CD4-positive, alpha-beta T cell treated with Interleukin-17A for 4 hours (primary cell): ENCODE results near the gene TNFRSF19.

Experiments
- DNase-seq: peaks from one replicate; pipeline ENCODE4 v3.0.0-alpha.2; 2020; ENCODE audit warnings: mixed read lengths

Gene TNFRSF19

DNA sequence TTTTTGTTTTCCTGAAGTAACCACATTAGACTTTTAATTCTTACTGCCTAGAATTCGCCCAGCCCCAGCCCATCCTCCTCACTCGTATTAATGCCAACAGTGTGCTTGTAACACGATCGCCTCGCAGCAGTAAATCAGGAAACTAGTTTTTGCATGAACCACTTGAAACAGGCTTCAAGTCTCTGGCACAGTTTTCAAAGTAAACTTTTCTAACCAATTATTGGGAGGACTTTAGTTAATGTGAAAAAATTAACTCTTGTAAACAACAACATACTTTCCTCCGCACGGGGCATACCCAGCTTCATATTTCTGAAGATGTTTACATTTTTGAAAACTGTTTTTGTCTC, 39.2 kb downstream of the TNFRSF19 start:
- DNase-seq: no peak

DNA sequence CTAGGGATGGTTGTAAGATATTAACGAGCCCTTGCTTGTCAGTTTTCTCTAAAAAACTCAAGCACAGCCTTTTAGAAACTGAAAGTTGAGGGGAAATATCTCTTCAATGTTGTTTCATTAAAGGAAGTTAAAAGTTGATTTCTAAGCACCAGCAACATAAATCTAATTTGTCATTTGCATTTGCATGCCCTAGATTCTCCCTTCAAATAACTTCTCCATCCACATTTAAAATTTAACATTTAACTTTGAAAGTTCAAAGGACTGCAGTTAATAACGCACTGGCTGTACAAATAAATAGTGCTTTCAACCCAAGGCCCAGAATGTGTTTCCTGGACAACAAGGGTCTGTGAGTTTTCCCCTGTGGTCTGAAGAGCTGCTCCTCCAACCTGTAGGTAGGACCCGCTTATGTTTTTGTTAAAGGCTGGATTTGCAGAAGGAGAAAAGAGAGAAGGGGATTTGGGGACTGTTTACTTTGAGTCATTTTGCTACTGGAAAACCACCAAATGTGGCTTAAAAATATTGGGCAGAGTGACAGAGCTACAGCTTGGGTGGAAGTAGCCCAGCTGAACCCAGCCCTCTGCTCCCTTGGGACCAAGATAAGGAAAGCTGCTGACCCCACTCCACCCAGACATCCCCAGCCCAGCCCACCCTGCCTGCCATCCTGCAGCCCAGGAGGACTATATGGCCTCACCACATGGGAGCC, 39.8 kb downstream of the TNFRSF19 start:
- no peak for DNase-seq

DNA sequence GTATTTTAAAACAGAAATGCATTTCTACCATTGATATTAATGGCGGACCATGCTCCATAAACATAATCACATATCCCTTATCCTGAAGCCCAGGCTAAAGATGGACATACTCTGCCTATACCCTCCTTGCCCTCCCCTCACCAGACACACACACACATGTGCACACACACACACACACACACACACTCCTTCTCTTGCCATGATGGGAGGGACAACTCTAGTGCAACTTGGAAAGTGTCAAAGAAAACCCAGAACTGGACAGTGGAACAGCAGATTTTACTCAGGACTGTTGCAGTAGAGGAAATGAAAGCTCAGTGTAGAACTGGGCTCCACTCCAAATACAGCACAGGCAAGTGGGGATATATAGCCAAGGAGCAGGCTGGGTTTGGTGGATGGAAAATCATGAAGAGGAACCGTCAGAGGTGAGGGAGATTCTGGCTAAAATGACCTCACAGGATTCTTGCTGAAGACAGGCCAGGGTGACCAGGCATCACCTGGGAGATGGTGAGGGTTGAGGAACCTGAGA, 40.8 kb downstream of the TNFRSF19 start:
- no peak for DNase-seq

DNA sequence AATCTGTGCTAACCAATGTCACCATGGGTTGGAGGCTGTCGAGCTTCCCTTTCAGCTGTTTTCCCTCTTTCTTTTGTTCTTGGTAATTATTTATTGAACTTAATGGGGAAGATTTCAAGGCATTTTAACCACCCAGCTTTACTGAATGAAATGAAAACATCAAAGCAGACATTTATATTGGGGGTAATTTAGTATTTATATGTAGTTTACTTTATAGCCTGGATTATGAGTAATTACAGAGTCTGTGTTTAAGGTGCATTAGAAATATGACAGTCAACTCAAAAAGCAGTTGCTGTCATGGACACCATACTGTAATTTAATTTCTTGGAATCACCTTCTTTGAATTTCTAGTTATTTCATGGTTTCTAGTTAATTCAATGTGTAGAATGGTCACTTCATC, 42.0 kb downstream of the TNFRSF19 start:
- no peak for DNase-seq

DNA sequence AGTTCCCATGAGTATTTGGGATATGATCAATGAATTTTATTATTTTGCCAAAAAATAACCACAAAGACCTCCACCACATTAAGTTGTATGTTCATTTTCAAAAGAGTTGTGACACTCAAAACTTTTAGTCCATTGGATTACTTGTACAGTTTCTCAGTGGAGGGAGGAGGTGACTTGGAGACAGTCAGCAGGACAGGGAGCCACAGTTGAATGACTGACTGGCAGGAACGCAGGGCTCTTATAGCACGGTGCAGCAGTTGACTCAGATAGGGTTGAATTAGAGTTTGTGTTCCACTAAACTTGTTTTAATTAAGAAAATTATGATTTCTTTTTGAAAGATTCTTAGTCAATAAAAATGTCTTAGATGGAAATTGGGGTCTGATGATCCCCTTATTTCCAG, 42.5 kb downstream of the TNFRSF19 start:
- no peak for DNase-seq

DNA sequence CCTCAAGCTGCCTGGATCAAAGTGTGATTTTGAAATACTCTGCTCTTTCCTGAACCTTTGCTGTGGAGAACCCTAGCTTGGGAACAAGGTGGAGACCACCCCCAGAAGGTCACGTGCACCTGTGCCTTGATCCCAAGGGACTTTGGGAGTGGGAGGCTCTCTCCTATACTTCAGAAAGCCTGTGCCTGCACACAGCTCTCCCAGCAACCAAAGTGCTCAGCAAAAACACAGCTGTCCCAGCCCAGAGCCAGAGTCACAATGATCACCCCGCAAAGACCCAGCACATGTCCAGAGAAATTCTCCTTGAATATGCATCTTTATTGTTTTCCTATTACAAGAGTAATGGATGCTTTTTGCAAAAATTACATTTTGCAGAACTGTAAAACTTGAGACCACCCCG, 43.4 kb downstream of the TNFRSF19 start:
- DNase-seq: no peak

DNA sequence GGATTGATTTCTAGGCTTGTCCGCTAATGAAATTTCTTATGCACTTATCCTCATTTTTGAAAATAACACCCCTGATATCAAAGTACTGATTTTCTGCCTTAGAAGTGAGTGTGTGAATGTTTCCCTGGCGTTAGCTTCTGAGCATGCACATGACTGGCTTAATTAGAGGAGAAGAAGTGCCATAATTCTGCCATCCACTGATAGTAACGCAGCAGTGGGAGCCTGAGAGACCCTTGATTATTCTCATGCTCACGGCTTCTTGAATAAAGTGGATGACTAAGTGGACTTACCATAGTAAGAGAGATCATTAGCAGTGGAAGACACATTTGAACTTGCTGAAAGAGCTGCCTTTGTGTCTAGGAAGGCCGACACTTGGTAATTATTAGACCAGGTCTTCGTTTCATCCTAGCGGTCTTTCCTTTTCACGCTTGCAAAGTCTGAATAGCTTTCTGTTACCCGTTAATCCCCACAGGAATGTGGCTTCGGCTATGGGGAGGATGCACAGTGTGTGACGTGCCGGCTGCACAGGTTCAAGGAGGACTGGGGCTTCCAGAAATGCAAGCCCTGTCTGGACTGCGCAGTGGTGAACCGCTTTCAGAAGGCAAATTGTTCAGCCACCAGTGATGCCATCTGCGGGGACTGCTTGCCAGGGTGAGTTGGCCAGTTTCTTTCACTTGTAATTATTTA, 45.3 kb downstream of the TNFRSF19 start:
- DNase-seq: no peak

DNA sequence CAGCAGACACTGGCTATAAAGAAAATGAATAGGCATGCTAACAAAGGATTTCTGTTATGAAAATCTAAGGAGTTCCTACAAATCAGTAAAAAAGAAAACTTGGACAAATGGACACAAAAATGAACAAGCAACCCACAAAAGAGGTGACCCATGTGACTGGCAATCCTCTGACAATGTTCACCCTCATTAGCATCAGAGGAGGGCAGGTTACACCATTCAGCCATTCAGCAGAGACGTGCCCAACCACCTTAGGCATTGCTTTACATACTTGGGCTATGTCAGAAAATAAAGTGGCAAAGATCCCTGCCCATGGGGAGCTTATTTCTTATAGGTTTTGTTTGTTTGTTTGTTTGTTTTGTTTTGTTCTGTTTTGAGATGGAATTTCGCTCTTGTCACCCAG, 46.0 kb downstream of the TNFRSF19 start:
- DNase-seq: no peak

DNA sequence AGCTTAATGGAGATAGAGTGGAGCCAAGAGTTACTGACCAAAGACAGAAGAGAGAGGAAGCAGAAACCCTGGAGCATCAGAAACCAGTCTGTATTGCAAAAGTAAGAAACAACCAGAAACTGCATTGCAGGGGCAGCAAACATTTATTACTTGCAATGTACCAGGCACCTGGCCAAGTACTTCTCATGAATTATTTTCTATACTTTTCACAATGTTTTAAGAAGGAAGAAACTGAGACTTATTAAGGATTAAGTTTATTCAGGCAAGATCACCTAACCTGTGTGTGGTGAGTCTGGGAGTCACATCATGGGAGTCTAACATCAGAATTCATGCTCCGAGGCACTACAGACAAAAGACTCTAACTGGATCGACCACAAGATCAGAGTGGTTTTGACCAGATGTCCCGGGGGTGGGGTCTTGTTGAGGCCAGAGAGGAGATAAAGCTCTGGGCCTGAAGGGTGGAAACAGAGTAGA, 47.4 kb downstream of the TNFRSF19 start:
- no peak for DNase-seq

DNA sequence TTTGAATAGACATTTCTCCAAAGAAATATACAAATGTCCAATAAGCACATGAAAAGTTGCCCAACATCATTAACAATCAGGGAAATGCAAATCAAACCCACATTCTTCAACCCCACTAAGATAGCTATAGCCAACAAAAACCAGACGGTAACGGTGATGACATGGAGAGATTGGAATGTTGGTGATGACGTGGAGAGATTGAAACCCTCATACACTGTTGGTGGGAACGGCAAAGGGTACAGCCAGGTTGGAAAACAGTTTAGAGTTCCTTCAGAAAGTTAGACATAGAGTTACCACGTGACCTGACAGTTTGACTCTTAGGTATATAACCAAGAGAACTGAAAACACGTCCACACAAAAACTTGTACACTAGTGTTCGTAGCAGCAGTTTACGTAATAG, 48.1 kb downstream of the TNFRSF19 start:
- no peak for DNase-seq

DNA sequence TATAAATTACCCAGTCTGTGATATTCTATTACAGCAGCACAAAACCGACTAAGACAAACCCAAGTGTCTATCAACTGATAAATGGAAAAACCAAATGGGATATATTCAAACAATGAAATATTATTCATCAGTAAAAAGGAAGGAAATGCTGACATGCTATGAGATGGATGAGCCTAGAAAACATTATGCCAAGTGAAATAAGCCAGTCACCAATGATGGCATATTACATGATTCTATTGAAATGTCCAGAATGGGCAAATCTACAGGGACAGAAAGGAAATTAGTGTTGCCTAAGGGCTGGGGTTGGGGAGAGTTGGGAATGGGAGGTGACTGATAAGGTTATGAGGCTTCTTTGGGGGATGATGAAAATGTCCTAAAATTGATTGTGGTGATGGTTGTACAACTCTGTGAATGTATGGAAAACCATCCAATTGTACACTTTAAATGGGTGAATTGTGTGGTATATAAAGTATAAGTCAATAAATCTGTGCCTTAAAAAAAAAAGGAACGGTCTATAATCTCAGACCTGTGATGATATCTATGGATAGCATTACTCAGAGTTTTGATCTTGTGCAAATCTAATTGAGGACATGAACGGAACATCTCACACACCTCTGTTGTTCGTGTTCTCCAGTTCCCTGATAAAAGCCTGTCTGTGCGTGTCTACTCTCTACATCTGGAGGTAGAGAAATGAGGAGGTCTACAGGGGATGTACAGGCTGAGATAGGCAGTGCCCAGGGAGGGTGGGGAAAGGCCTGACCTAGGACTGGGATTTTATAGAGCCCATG, 49.0 kb downstream of the TNFRSF19 start:
- DNase-seq: no peak

DNA sequence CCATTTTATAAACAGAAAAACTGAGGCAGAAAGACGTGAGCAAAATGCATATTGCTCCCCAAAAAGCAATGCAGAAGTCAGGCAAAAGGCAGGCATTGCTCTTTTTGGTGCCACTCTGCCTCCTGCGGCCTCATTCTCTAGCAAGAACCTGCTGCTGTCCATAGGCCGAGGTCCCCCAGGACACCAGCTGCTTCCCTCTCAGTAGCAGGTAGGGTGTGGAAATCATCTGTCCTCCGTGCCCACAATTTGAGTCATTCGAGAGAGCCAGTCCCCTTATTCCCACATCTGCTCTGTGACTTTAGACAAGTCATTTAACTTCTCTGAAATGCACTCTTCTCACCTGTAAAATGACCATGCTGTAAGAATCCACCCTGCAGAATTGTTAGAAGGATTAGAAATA, 50.0 kb downstream of the TNFRSF19 start:
- no peak for DNase-seq

DNA sequence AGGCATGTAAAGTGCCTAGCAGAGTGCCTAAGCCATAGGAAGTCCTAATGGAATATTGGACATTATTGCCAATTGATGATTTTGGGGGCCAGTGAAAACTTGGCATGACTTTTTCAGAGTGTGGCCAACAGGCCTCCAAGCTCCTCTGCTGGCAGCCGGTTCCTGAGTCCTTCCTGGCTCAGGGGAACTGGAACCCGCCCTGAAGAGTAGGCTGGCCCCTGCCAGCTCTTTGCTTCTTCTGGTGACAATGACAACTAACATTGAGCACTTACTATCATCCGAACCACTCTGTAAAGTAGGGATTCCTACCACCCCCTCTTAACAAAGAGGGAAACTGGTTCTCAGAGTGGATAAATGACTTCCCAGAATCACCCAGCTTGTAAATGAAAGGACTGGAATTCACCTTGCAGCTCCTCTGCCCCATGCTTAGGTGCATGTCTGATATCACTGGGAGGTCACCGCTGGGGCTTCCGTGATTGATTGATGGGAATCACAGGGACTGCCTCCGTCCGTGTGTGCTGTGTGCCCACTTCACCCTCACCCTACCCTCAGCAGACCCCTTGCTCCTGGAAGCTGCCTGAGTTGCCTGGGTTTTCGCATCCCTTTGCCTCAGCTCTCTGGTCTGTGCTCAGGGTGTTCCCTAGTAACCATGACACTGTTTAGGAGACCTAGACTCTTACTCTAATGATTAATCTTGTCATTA, 50.6 kb downstream of the TNFRSF19 start:
- DNase-seq: no peak

DNA sequence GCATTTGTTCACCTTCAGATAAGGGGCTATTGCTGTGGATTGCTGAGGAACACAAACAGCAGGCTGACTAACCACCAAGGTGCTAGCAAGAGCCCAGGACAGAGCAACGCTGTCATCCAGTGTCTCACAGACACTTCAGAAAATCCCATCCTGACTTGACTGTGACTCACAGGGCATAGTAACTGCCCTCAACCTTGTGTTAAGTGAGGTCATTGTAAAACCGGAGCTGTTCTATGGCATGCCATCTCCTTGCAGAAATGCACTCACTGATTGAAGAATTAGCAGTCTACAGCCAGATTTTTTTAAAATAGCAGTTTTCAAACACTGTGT, 51.1 kb downstream of the TNFRSF19 start:
- no peak for DNase-seq

DNA sequence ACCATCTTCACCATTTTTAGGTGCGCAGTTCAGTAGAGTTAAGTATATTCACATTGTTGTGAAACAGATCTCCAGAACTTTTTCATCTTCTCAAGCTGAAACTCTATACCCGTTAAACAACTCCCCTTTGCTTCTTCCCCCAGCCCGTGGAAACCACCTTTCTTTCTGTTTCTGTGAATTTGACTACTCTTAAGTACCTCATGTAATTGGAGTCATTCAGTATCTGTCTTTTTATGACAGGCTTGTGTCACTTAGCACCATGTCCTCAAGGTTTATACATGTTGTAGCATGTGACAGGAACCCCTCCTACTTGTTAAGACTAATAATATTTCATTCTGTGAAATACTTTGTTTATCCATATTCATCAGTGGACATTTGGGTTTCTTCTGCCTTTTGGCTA, 52.8 kb downstream of the TNFRSF19 start:
- no peak for DNase-seq

DNA sequence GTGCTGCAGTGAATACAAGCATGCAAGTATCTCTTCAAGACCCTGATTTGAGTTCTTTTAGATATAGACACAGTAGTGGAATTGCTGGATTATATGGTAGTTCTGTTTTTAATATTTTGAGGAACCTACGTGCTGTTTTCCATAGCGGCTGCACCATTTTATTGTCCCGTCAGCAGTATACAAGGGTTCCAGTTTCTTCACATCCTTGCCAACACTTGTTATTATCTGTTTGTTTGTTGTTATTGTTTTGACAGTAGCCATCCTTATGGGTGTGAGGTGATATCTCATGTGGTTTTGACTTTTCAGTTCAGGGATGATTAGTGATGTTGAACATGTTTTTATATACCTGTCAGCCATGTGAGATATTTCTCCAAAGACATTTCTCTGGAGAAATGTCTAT, 53.2 kb downstream of the TNFRSF19 start:
- no peak for DNase-seq

DNA sequence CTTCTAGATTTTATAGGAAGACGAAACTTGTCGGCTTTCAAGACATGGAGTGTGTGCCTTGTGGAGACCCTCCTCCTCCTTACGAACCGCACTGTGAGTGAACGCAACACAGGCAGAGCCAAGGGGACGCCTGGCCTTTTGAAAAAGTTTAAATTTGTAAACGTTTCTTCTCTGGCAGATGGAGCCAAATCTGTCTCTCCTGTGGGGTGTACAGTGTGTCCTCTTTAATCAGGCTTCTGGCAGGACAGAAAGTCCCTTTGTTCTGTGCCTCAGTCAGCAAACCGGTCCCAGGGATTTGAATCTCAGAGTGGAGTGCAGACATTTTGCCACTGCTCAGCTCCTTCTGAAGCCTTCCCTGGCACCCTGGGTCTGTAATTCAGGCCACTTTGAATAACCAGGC, 56.5 kb downstream of the TNFRSF19 start:
- DNase-seq: no peak

DNA sequence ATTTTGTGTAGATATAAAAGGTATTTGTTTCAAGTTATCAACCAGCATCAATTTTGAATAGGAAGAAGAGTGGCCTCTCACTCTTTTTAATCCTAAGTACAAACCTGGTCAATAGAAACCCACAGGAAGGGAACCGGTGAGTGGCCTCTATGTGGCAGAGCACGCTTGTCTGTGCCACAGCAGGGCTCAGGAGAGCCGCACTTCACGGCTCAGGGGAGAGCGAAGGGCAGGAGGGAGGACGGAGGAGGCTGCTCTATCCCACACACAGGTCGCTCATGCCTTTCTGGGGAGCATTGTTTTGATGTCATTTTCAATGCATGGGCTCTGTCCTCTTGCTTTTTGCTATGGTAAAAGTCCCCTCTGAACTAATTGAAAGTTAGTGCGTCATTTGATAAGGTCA, 57.2 kb downstream of the TNFRSF19 start:
- no peak for DNase-seq

DNA sequence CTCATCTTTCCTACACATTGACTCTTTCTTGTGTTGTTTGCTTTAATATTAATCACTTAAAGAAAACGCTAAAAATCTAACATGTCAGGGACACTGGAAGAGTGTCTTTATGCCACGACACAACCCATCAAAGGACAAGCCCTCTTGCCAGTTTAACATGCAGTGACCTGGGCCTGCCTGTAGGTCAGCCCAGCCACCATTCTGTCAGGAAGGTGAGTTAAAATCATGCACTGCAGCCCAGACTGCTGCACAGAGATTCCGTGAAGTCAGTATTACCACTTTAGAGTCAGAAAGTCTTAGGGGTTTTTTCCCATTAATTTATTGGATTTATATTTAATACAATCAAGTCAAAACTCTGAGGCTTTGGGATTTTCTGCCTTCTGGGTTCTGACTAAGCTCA, 58.0 kb downstream of the TNFRSF19 start:
- no peak for DNase-seq

DNA sequence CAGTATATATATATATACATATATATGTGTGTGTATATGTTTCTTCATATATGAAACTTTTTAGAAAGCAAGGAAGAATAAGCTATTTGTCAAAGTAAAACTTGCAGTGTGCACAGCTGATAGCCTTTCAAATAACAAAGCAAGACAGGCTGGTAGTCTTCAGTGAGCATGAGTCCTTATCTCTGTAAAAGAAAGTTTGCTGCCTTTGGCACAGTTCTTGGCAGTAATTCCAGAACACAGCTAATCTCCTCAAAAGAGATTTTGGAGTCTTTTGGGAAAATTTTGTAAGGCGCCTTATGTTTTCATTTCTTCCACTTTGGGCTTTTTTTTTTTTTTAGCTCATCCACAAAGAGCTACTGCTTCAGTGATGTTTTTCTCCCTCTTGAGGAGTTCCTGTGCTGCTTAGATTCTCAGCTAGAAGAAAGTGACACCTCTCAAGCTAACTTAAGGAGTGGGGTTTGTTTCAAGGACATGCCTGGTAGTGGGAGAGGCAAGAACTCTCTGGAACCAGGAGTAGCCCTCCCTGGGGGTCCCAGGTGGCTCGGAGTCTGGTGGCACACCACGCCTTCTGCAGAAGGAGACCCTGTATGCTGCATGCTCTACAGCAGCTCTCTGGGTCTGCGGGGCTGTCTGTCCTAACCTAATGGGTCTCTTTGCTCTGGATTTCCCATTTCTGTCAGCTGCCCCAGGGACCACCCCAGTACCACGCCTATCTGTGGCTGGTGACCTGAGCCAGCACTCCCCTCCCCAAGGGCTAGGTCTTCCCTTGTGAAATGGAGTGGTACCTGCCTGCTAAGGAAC, 58.8 kb downstream of the TNFRSF19 start:
- DNase-seq: no peak

DNA sequence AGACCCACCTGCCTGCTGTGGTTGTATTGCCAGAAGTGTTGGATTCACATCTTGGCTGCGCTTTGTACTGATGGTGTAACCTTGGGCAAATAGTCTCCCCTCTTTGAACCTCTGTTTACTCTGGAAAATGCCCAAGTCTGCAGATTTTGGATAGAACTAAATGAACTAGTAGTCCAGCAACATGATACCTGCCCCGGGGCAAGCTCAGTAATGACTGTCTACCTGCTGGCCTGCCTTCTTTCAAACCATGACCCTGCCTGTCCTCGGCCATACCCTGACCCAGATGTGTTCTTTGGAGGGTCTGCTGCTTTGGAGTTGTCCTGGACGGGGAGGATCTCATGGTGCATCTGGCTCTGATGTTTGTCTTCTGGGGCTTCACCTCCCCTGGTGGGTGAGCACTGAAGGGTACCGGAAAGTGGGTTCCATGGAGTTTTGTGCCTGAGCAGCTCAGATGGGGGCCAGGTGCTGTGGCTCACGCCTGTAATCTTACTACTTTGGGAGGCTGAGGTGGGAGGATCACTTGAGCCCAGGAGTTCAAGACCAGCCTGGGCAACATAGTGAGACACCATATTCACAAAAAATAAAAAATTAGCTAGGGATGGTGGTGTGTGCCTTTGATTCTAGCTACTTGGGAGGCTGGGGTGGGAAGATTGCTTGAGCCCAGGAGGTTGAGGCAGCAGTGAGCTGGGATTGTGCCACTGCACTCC, 59.5 kb downstream of the TNFRSF19 start:
- no peak for DNase-seq
